Measurements from ENCODE around the gene GRID2.

Gene GRID2

GRCh38 chr4:93063325-93063724 lies 759.6 kb downstream of the GRID2 start:
- Histone ChIP-seq H3K36me3 (ENCODE audit: control insufficient read depth, insufficient read depth, low read length) (no peaks in the 10 kb centered on the region), H3K4me1 (ENCODE audit: control insufficient read depth, insufficient read depth, low read length) (peaks cover 31% of the 10 kb centered on the region; the same call in 1 of the 2 replicates), H3K27me3 (ENCODE audit: control insufficient read depth, insufficient read depth, low read length) (no peaks in the 10 kb centered on the region), H3K4me3 (ENCODE audit: low read depth, low read length) (no peak overlapping the region), H3K9me3 (ENCODE audit: control insufficient read depth, insufficient read depth, low read length) (no peaks in the 10 kb centered on the region), H3K9ac (ENCODE audit: low read depth, low read length) (no peak overlapping the region), H3K27ac (ENCODE audit: low read depth, low read length) (no peak overlapping the region)

DNA sequence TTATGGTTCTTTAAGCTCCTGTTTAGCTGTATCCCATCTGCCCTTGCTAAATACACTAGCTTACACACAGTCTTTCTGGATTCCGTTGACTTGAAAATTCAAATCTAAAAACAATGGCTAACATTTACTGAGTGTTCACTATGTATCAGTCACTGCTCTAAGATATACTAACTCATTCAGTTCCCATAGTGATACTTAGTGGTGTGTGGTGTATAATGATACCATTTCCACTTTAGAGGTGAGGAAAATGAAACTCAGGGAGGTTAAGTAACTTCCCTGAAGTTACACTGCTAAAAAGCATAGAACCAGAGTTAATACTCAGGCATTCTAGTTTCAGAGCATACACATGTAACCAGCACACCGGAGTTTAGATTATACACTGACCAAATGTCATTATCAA lies 762.0 kb downstream of the GRID2 start:
- Histone ChIP-seq H3K9me3 (ENCODE audit: control insufficient read depth, insufficient read depth, low read length) (no peaks in the 10 kb centered on the region), H3K9ac (ENCODE audit: low read depth, low read length) (no peak overlapping the region), H3K4me1 (ENCODE audit: control insufficient read depth, insufficient read depth, low read length) (peaks cover 27% of the 10 kb centered on the region; the same call in 1 of the 2 replicates), H3K27ac (ENCODE audit: low read depth, low read length) (no peak overlapping the region), H3K36me3 (ENCODE audit: control insufficient read depth, insufficient read depth, low read length) (no peaks in the 10 kb centered on the region), H3K27me3 (ENCODE audit: control insufficient read depth, insufficient read depth, low read length) (no peaks in the 10 kb centered on the region), H3K4me3 (ENCODE audit: low read depth, low read length) (no peak overlapping the region)

GRCh38 chr4:93066749-93067148 lies 763.0 kb downstream of the GRID2 start:
- no peak overlapping the region for H3K4me3 ChIP-seq (ENCODE audit: low read depth, low read length)
- no peak overlapping the region for H3K9ac ChIP-seq (ENCODE audit: low read depth, low read length)
- H3K27ac ChIP-seq (ENCODE audit: low read depth, low read length), result no peak overlapping the region
- no peaks in the 10 kb centered on the region for H3K27me3 ChIP-seq (ENCODE audit: control insufficient read depth, insufficient read depth, low read length)
- H3K4me1 ChIP-seq (ENCODE audit: control insufficient read depth, insufficient read depth, low read length), result peaks cover 21% of the 10 kb centered on the region; the same call in 1 of the 2 replicates
- H3K9me3 ChIP-seq (ENCODE audit: control insufficient read depth, insufficient read depth, low read length), result no peaks in the 10 kb centered on the region
- H3K36me3 ChIP-seq (ENCODE audit: control insufficient read depth, insufficient read depth, low read length), result no peaks in the 10 kb centered on the region

- H3K9me3 ChIP-seq (ENCODE audit: control insufficient read depth, insufficient read depth, low read length), result no peaks in the 10 kb centered on the region
- H3K27ac ChIP-seq (ENCODE audit: low read depth, low read length), result no peak overlapping the region
- H3K4me1 ChIP-seq (ENCODE audit: control insufficient read depth, insufficient read depth, low read length), result no peaks in the 10 kb centered on the region
- H3K9ac ChIP-seq (ENCODE audit: low read depth, low read length), result no peak overlapping the region
- no peak overlapping the region for H3K4me3 ChIP-seq (ENCODE audit: low read depth, low read length)
- H3K36me3 ChIP-seq (ENCODE audit: control insufficient read depth, insufficient read depth, low read length), result no peaks in the 10 kb centered on the region
- H3K27me3 ChIP-seq (ENCODE audit: control insufficient read depth, insufficient read depth, low read length), result no peaks in the 10 kb centered on the region
Observed at GRCh38 chr4:93072292-93072691, 768.5 kb downstream of the GRID2 start.

DNA sequence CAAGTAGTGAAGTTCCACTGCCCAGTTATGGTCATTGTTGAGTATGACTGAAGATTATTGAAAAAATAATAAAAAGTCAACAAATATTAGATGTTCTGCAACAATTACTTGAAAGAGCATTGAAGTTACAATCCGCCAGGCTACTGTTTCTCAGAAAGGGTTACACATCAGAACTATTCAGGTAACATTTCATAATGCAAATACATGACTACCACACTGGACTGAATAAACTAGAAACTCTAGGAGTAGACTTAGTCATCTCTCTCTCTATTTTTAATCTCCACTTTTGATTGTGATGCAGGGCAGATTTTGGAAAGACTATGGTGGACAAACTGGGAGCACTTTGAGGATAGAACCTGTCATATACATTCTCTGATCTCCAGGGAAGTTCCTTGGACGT lies 776.5 kb downstream of the GRID2 start:
- Histone ChIP-seq H3K9me3 (ENCODE audit: control insufficient read depth, insufficient read depth, low read length) (no peaks in the 10 kb centered on the region), H3K4me1 (ENCODE audit: control insufficient read depth, insufficient read depth, low read length) (peaks cover 21% of the 10 kb centered on the region), H3K9ac (ENCODE audit: low read depth, low read length) (no peak overlapping the region), H3K4me3 (ENCODE audit: low read depth, low read length) (no peak overlapping the region), H3K27ac (ENCODE audit: low read depth, low read length) (no peak overlapping the region), H3K36me3 (ENCODE audit: control insufficient read depth, insufficient read depth, low read length) (0 out of 2 replicates have a peak, but pooled peaks cover under 1% of the 10 kb centered on the region), H3K27me3 (ENCODE audit: control insufficient read depth, insufficient read depth, low read length) (no peaks in the 10 kb centered on the region)

GRCh38 chr4:93084599-93085305 lies 781.0 kb downstream of the GRID2 start:
- Histone ChIP-seq H3K27ac (ENCODE audit: low read depth, low read length) (peak overlapping the region; percentile 62), H3K9me3 (ENCODE audit: control insufficient read depth, insufficient read depth, low read length) (no peaks in the 10 kb centered on the region), H3K4me3 (ENCODE audit: low read depth, low read length) (no peak overlapping the region; the same call in 1 of the 2 replicates), H3K27me3 (ENCODE audit: control insufficient read depth, insufficient read depth, low read length) (no peaks in the 10 kb centered on the region), H3K36me3 (ENCODE audit: control insufficient read depth, insufficient read depth, low read length) (0 out of 2 replicates have a peak, but pooled peaks cover 5% of the 10 kb centered on the region), H3K9ac (ENCODE audit: low read depth, low read length) (peak overlapping the region; percentile 23; the same call in 1 of the 2 replicates), H3K4me1 (ENCODE audit: control insufficient read depth, insufficient read depth, low read length) (peaks cover 32% of the 10 kb centered on the region)

DNA sequence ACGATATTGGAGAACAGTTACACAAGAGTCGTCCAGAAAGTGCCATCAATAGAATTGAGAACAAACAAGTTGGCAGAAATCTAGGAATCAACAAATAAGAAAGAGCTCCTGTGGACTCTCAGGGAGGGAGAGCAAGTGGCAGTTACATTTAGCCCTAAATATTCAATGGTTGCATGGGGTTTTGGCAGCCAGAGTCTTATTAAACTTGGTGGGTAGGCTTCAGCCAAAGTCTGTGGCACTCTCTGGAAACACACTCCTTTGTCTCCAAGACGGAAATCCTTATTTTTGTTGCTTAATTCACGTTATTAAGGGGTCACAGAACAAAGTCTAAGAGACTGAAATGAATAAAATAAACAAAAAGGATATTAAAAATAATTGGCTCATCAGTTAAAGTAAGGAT lies 782.6 kb downstream of the GRID2 start:
- Histone ChIP-seq H3K4me1 (ENCODE audit: control insufficient read depth, insufficient read depth, low read length) (peaks cover 32% of the 10 kb centered on the region), H3K4me3 (ENCODE audit: low read depth, low read length) (no peak overlapping the region), H3K9ac (ENCODE audit: low read depth, low read length) (no peak overlapping the region), H3K9me3 (ENCODE audit: control insufficient read depth, insufficient read depth, low read length) (no peaks in the 10 kb centered on the region), H3K36me3 (ENCODE audit: control insufficient read depth, insufficient read depth, low read length) (peaks cover 5% of the 10 kb centered on the region; the same call in 1 of the 2 replicates), H3K27me3 (ENCODE audit: control insufficient read depth, insufficient read depth, low read length) (no peaks in the 10 kb centered on the region), H3K27ac (ENCODE audit: low read depth, low read length) (peak overlapping the region; percentile 15)

DNA sequence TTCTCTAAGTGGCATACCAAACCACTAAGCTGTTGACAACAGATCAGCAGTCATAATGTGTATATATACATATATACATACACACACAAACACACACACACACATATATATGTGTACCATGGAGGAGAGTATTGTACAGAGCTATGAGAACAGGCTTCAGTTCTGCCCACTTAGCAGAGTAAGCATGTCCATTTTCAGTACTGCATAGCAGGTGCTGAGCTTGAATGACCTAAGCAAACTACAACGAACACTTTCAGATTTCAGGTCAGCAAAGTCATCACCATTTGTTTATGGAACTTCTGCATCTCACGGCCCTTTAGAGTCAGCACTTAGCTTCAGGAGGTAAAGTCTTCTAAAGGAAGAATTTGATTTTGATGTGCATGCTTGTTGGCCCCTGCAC lies 789.0 kb downstream of the GRID2 start:
- no peak overlapping the region for H3K9ac ChIP-seq (ENCODE audit: low read depth, low read length)
- H3K4me1 ChIP-seq (ENCODE audit: control insufficient read depth, insufficient read depth, low read length), result no peaks in the 10 kb centered on the region
- peaks cover 9% of the 10 kb centered on the region for H3K36me3 ChIP-seq (ENCODE audit: control insufficient read depth, insufficient read depth, low read length)
- no peaks in the 10 kb centered on the region for H3K9me3 ChIP-seq (ENCODE audit: control insufficient read depth, insufficient read depth, low read length)
- H3K27ac ChIP-seq (ENCODE audit: low read depth, low read length), result no peak overlapping the region
- H3K27me3 ChIP-seq (ENCODE audit: control insufficient read depth, insufficient read depth, low read length), result no peaks in the 10 kb centered on the region
- no peak overlapping the region for H3K4me3 ChIP-seq (ENCODE audit: low read depth, low read length)

DNA sequence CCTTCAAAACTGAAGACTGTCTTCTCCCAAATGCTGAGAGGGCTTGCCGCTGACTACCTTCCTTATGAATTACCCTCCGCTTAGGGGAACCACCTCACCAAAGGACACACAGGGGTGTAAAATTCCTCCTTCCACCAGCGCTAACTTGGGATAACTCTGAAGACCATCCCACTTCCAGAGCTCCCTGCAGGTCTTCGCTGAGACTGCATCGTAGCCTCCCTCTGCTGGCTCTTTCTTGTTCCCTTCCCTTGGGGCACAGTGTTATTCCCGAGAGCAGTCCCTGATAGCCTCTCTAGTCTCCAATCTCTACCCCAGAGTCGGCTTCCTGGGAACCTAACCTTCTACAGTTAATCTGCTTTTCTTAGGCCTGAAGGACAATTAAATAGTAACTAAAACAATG lies 799.3 kb downstream of the GRID2 start:
- Histone ChIP-seq H3K36me3 (ENCODE audit: control insufficient read depth, insufficient read depth, low read length) (no peaks in the 10 kb centered on the region), H3K9me3 (ENCODE audit: control insufficient read depth, insufficient read depth, low read length) (no peaks in the 10 kb centered on the region; the same call in 1 of the 2 replicates), H3K27ac (ENCODE audit: low read depth, low read length) (peak overlapping the region; percentile 6), H3K27me3 (ENCODE audit: control insufficient read depth, insufficient read depth, low read length) (no peaks in the 10 kb centered on the region), H3K4me3 (ENCODE audit: low read depth, low read length) (no peak overlapping the region), H3K9ac (ENCODE audit: low read depth, low read length) (no peak overlapping the region), H3K4me1 (ENCODE audit: control insufficient read depth, insufficient read depth, low read length) (no peaks in the 10 kb centered on the region)

GRCh38 chr4:93116624-93117023 lies 812.9 kb downstream of the GRID2 start:
- Histone ChIP-seq H3K27ac (ENCODE audit: low read depth, low read length) (no peak overlapping the region), H3K9me3 (ENCODE audit: control insufficient read depth, insufficient read depth, low read length) (no peaks in the 10 kb centered on the region), H3K4me3 (ENCODE audit: low read depth, low read length) (no peak overlapping the region), H3K9ac (ENCODE audit: low read depth, low read length) (no peak overlapping the region), H3K36me3 (ENCODE audit: control insufficient read depth, insufficient read depth, low read length) (no peaks in the 10 kb centered on the region; the same call in 1 of the 2 replicates), H3K4me1 (ENCODE audit: control insufficient read depth, insufficient read depth, low read length) (peaks cover 25% of the 10 kb centered on the region), H3K27me3 (ENCODE audit: control insufficient read depth, insufficient read depth, low read length) (no peaks in the 10 kb centered on the region)

GRCh38 chr4:93127489-93127888 lies 823.7 kb downstream of the GRID2 start:
- H3K4me3 ChIP-seq (ENCODE audit: low read depth, low read length), result no peak overlapping the region
- H3K27me3 ChIP-seq (ENCODE audit: control insufficient read depth, insufficient read depth, low read length), result no peaks in the 10 kb centered on the region
- no peak overlapping the region for H3K27ac ChIP-seq (ENCODE audit: low read depth, low read length)
- no peaks in the 10 kb centered on the region for H3K36me3 ChIP-seq (ENCODE audit: control insufficient read depth, insufficient read depth, low read length)
- H3K9ac ChIP-seq (ENCODE audit: low read depth, low read length), result no peak overlapping the region
- H3K9me3 ChIP-seq (ENCODE audit: control insufficient read depth, insufficient read depth, low read length), result no peaks in the 10 kb centered on the region
- peaks cover 10% of the 10 kb centered on the region for H3K4me1 ChIP-seq (ENCODE audit: control insufficient read depth, insufficient read depth, low read length)
